GM12801 (cell line): ENCODE measurements around the gene SAMD4A.

Source experiments
- CTCF ChIP-seq: IDR thresholded peaks from one replicate; pipeline ENCODE4 v1.5.1; 2011; ENCODE audit warnings: control low read depth; ENCODE audit not compliant: insufficient read length; ENCODE audit errors: extremely low read depth

SAMD4A gene

GRCh38 chr14:54716862-54717261, 149.9 kb downstream of the SAMD4A start:
- no peak for TF ChIP-seq CTCF

GRCh38 chr14:54718046-54718445, 151.1 kb downstream of the SAMD4A start:
- TF ChIP-seq CTCF, result no peak

- TF ChIP-seq CTCF, result no peak
Measured at GRCh38 chr14:54719406-54719805, 152.5 kb downstream of the SAMD4A start.

- TF ChIP-seq CTCF, result no peak
Measured at GRCh38 chr14:54722791-54723432, 156.0 kb downstream of the SAMD4A start.

- no peak for TF ChIP-seq CTCF
Measured at GRCh38 chr14:54724123-54724522, 157.2 kb downstream of the SAMD4A start.

GRCh38 chr14:54724676-54725325, 157.9 kb downstream of the SAMD4A start:
- TF ChIP-seq CTCF, result no peak

- TF ChIP-seq CTCF, result no peak
Measured at GRCh38 chr14:54725998-54726397, 159.1 kb downstream of the SAMD4A start.
